ENCODE results near the gene BAIAP3. TPM values are rescaled to one million over a fixed set of nuclear protein-coding genes. Genes with fewer than 3 reads are reported as not detected.

Gene BAIAP3
- total RNA-seq, 4 donors from 2014 or later = 0.05 to 4.4 (median 2.5) TPM

DNA sequence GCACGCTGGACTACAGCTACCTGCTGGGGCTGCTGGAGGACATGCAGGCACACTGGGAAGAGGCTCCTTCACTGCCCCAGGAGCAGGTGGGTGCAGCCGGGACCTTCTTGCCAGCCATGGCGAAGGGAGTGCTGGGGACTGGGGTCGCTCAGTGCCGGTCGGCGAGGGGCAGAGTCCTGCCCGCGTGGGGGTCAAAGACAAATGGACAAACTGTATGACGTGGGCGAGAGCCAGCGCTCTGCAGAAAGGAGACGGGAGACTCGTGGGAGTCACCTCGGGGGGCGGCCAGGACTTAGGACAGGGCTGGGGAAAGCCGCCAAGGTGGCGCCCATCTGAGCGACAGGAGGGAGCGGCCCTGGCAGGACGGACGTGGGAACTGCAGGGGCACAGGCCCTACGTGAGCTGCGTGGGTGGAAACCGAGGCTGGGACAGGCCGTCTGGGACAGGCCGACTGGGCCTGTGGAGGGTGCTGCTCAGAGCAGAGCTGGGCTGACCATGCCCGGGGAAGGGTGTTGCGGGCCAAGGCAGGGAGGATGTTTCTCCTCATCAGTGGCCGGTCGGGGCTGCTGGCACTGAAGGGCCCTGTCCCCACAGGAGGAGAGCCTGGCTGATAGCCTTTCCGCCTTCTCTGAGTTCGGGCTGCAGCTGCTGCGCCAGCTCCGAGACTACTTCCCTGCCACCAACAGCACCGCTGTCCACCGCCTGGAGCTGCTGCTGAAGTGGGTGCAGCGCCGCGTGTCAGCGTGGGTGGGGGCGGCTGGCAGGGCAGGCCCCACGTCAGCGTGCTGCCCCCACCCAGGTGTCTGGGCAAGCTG, 10.2 kb downstream of the BAIAP3 start:
- H3K27me3 ChIP-seq = no peaks in the 10 kb centered on the region
- DNase-seq = no peak
- H3K27ac ChIP-seq = peak overlapping the region in 1 of 4 donors; percentile 46
- H3K4me3 ChIP-seq = peak overlapping the region; percentile 35 to 49 (median 46)
- intact Hi-C loops (cut with DNase I; ENCODE audit: low total_unique reads) = loop anchor here (1.0 to 5.0 kb wide), 2 partner anchors 33 to 36 kb away; partner anchors contain the start of gene UBE2I
- no peak for ATAC-seq
- no peaks in the 10 kb centered on the region for H3K9me3 ChIP-seq
- in situ Hi-C loops (cut with MboI; ENCODE audit: low sequenced_read_pairs in 4 of 4) = no loop called here
- peaks cover 4 to 12% of the 10 kb centered on the region in 2 donors for H3K4me1 ChIP-seq
- TF ChIP-seq, protein P1, sequence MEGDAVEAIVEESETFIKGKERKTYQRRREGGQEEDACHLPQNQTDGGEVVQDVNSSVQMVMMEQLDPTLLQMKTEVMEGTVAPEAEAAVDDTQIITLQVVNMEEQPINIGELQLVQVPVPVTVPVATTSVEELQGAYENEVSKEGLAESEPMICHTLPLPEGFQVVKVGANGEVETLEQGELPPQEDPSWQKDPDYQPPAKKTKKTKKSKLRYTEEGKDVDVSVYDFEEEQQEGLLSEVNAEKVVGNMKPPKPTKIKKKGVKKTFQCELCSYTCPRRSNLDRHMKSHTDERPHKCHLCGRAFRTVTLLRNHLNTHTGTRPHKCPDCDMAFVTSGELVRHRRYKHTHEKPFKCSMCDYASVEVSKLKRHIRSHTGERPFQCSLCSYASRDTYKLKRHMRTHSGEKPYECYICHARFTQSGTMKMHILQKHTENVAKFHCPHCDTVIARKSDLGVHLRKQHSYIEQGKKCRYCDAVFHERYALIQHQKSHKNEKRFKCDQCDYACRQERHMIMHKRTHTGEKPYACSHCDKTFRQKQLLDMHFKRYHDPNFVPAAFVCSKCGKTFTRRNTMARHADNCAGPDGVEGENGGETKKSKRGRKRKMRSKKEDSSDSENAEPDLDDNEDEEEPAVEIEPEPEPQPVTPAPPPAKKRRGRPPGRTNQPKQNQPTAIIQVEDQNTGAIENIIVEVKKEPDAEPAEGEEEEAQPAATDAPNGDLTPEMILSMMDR (IDR thresholded peaks at IDR 0.05 in 4 of 5, conservative IDR thresholded peaks at IDR 0.05 in 1 of 5) = no peak
- H3K36me3 ChIP-seq = no peaks in the 10 kb centered on the region

DNA sequence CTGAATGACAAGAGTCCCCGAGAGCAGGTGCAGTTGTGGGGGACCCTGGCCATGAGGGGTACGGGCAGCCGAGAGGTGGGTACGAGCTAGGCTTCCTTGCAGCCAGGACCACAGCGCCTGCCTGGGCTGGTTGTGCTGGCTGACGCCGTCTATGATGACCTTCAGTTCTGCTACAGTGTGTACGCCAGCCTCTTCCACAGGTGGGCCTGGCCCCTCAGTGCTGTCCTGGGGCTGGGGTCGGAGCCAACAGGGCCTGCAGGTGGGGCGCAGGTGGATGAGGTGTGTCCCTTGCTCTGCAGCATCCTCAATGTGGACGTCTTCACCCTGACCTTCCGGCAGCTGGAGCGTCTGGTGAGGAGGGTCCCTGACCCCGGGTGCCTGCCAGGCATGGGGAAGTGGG, 11.1 kb downstream of the BAIAP3 start:
- ATAC-seq = no peak
- in situ Hi-C loops (cut with MboI; ENCODE audit: low sequenced_read_pairs in 4 of 4) = no loop called here
- Histone ChIP-seq H3K4me3 (no peak overlapping the region), H3K9me3 (no peaks in the 10 kb centered on the region), H3K27me3 (no peaks in the 10 kb centered on the region), H3K4me1 (peaks cover 4 to 12% of the 10 kb centered on the region in 2 donors), H3K27ac (no peak overlapping the region), H3K36me3 (peaks cover 0 to 7% of the 10 kb centered on the region in 2 donors)
- DNase-seq = no peak
- intact Hi-C loops (cut with DNase I; ENCODE audit: low total_unique reads) = loop anchor here (5.0 kb wide), 1 partner anchor 37 kb away; the partner anchor contains the start of gene UBE2I
- TF ChIP-seq POLR2A (IDR thresholded peaks at IDR 0.05) = no peak
- TF ChIP-seq, protein P1 (IDR thresholded peaks at IDR 0.05 in 4 of 5, conservative IDR thresholded peaks at IDR 0.05 in 1 of 5) = no peak

DNA sequence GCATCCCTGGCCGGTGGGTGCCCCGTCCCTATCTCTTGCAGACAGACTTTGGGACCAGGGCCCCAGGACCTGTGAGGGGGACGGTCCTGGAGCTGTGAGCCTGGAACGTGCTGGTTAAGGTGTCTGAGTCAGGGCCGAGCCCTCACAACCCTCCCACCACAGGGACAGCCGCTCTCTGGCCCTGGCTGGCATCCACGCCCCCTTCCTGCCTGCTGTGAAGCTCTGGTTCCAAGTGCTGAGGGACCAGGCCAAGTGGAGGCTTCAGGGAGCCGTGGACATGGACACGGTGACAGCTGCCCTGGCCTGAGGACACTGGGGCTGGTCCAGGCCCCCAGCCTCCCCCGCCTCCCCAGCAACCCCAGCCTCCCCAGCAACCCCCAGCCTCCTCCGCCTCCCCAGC, 11.6 kb downstream of the BAIAP3 start:
- no peak for DNase-seq
- in situ Hi-C loops (cut with MboI; ENCODE audit: low sequenced_read_pairs in 4 of 4) = no loop called here
- H3K9me3 ChIP-seq = no peaks in the 10 kb centered on the region
- peaks cover 4 to 12% of the 10 kb centered on the region in 2 donors for H3K4me1 ChIP-seq
- H3K36me3 ChIP-seq = peaks cover 0 to 13% of the 10 kb centered on the region in 2 donors
- no peaks in the 10 kb centered on the region for H3K27me3 ChIP-seq
- TF ChIP-seq, protein P1 (IDR thresholded peaks at IDR 0.05 in 4 of 5, conservative IDR thresholded peaks at IDR 0.05 in 1 of 5) = no peak
- no peak for TF ChIP-seq POLR2A (IDR thresholded peaks at IDR 0.05)
- H3K27ac ChIP-seq = no peak overlapping the region
- no peak for ATAC-seq
- H3K4me3 ChIP-seq = no peak overlapping the region
- intact Hi-C loops (cut with DNase I; ENCODE audit: low total_unique reads) = no loop called here

DNA sequence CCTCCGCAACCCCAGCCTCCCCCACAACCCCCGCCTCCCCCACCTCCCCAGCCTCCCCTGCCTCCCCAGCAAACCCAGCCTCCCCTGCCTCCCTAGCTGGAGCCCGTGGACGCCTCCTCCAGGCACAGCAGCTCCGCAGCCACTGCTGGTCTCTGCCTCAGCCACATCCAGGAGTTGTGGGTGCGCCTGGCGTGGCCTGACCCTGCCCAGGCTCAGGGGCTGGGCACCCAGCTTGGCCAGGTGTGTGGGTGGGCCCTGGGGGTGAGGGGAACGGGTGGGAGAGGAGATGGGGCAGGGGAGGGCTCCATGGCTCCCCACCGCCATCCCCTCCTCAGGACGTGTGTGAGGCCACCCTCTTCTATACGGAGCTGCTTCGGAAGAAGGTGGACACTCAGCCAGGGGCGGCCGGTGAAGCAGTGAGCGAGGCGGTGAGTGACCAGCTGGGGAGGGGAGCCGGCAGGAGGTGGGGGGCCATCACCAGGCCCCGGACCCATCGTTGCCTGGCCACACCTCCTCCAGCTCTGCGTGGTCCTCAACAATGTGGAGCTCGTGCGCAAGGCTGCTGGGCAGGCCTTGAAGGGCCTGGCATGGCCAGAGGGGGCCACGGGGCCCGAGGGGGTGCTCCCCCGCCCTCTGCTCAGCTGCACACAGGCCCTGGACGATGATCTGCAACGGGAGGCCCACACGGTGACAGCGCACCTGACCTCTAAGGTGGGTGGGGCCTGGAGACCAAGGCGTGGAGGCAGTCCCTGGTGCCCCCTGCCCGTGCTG, 12.4 kb downstream of the BAIAP3 start:
- Histone ChIP-seq H3K4me3 (no peak overlapping the region), H3K36me3 (peaks cover 0 to 19% of the 10 kb centered on the region in 2 donors), H3K4me1 (peaks cover 11 to 18% of the 10 kb centered on the region in 2 donors), H3K27ac (no peak overlapping the region), H3K27me3 (no peaks in the 10 kb centered on the region), H3K9me3 (no peaks in the 10 kb centered on the region)
- no peak for DNase-seq
- ATAC-seq = no peak
- no peak for TF ChIP-seq POLR2A (IDR thresholded peaks at IDR 0.05)
- TF ChIP-seq, protein P1 (IDR thresholded peaks at IDR 0.05 in 4 of 5, conservative IDR thresholded peaks at IDR 0.05 in 1 of 5) = no peak
- intact Hi-C loops (cut with DNase I; ENCODE audit: low total_unique reads) = no loop called here
- in situ Hi-C loops (cut with MboI; ENCODE audit: low sequenced_read_pairs in 4 of 4) = no loop called here
